ENCODE results near the gene MINDY4. TPM values are rescaled to one million over a fixed set of nuclear protein-coding genes. Genes with fewer than 3 reads are reported as not detected.

Gene MINDY4
- total and polyA plus RNA-seq, 2 of the 4 experiments (the other 2 are of a cell fraction) = 1.8 to 3.6 TPM

DNA sequence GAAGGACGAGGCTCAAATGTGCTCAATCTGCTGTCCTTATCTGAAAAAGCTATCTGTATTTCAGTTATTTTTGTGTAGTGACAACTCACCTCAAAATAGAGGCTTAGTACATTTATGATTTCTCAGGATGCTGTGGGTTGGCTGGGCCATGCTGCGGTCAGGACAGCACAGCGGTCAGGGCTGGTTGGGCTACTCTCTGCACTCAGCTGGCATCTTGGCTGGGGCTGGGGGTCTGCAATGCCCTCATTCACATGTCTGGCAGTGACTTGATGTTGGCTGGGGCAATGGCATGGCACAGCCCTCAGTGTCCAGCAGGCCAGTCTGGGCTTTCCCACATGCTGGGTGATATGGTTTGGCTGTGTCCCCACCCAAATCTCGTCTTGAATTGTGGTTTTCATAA lies 34.9 kb upstream of the MINDY4 start:
- H3K27me3 ChIP-seq (ENCODE audit: control insufficient read depth, insufficient read depth, low read length) = peaks cover 24% of the 10 kb centered on the region
- H2BK5ac ChIP-seq (ENCODE audit: low read depth, low read length, poor library complexity, severe bottlenecking) = no peak overlapping the region
- no peak overlapping the region for H2BK120ac ChIP-seq (ENCODE audit: low read depth, low read length)
- DNase-seq (no peak), ATAC-seq (ENCODE audit: low read depth) (no peak)
- H2AFZ ChIP-seq (replicated peaks; ENCODE audit: low read length, poor library complexity) = no peak overlapping the region
- H3K4me2 ChIP-seq (ENCODE audit: low read depth, low read length) = no peak overlapping the region
- no peak overlapping the region for H2AK5ac ChIP-seq (ENCODE audit: low read depth, low read length)
- dilution Hi-C loops (cut with HindIII; ENCODE audit: low sequenced_read_pairs, unreplicated experiment) = no loop called here
- no peak overlapping the region for H2BK20ac ChIP-seq (ENCODE audit: low read depth, low read length)
- no peak overlapping the region for H4K8ac ChIP-seq (ENCODE audit: low read depth in 2 of 2, low read length in 2 of 2)
- no peak overlapping the region for H2BK15ac ChIP-seq (ENCODE audit: low read depth, low read length)
- BruUV-seq (replicated peaks) = no TSS peak
- 54% methylated on average over 3 of the region's 4 CpGs; no CpG with 5 or more reads in 1 of the 2 experiments for WGBS, 2 experiments (ENCODE audit: extremely low coverage in 2 of 2, insufficient read length in 1 of 2)
- H4K91ac ChIP-seq (ENCODE audit: insufficient read depth, low read depth, low read length) = no peak overlapping the region
- no peak overlapping the region for H4K5ac ChIP-seq (ENCODE audit: low read depth, low read length)
- in situ Hi-C loops (cut with MboI; ENCODE audit: low sequenced_read_pairs) = no loop called here
- no peak overlapping the region for H3K23ac ChIP-seq (ENCODE audit: low read depth, low read length)
- no peak overlapping the region for H3K18ac ChIP-seq (ENCODE audit: low read depth, low read length)
- H3K14ac ChIP-seq (replicated peaks; ENCODE audit: low read depth, low read length) = no peak overlapping the region
- no peak overlapping the region for H3K4me3 ChIP-seq (ENCODE audit: insufficient read depth, low read depth, low read length)
- no peaks in the 10 kb centered on the region for H4K20me1 ChIP-seq (ENCODE audit: insufficient read depth, low read length)
- ChIA-PET CTCF (no interaction called here), POLR2A (ENCODE audit: unreplicated experiment) (no interaction called here)
- H3K4me1 ChIP-seq (ENCODE audit: control insufficient read depth, insufficient read depth, low read length) = no peaks in the 10 kb centered on the region
- no peak overlapping the region for H3K9ac ChIP-seq (ENCODE audit: low read depth, low read length)
- TF ChIP-seq, protein P1, sequence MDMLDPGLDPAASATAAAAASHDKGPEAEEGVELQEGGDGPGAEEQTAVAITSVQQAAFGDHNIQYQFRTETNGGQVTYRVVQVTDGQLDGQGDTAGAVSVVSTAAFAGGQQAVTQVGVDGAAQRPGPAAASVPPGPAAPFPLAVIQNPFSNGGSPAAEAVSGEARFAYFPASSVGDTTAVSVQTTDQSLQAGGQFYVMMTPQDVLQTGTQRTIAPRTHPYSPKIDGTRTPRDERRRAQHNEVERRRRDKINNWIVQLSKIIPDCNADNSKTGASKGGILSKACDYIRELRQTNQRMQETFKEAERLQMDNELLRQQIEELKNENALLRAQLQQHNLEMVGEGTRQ (IDR thresholded peaks at IDR 0.05; ENCODE audit: low read depth, low read length) = no peak
- TF ChIP-seq, protein P2, sequence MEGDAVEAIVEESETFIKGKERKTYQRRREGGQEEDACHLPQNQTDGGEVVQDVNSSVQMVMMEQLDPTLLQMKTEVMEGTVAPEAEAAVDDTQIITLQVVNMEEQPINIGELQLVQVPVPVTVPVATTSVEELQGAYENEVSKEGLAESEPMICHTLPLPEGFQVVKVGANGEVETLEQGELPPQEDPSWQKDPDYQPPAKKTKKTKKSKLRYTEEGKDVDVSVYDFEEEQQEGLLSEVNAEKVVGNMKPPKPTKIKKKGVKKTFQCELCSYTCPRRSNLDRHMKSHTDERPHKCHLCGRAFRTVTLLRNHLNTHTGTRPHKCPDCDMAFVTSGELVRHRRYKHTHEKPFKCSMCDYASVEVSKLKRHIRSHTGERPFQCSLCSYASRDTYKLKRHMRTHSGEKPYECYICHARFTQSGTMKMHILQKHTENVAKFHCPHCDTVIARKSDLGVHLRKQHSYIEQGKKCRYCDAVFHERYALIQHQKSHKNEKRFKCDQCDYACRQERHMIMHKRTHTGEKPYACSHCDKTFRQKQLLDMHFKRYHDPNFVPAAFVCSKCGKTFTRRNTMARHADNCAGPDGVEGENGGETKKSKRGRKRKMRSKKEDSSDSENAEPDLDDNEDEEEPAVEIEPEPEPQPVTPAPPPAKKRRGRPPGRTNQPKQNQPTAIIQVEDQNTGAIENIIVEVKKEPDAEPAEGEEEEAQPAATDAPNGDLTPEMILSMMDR (conservative IDR thresholded peaks at IDR 0.05; ENCODE audit: low read depth, low read length) = no peak
- TF ChIP-seq MXI1 (IDR thresholded peaks at IDR 0.05; ENCODE audit: borderline replicate concordance, low read depth, low read length) = no peak
- TF ChIP-seq RCOR1 (IDR thresholded peaks at IDR 0.05; ENCODE audit: insufficient replicate concordance, low read length) = no peak
- no peak for TF ChIP-seq NFE2L2 (IDR thresholded peaks at IDR 0.05; ENCODE audit: low read depth, low read length)
- no peak for TF ChIP-seq CHD1 (IDR thresholded peaks at IDR 0.05; ENCODE audit: low read depth, low read length)
- TF ChIP-seq POLR2A (IDR thresholded peaks at IDR 0.05; ENCODE audit: low read depth, low read length) = no peak
- TF ChIP-seq RAD21 (IDR thresholded peaks at IDR 0.05; ENCODE audit: low read length) = no peak
- no peak for TF ChIP-seq BHLHE40 (IDR thresholded peaks at IDR 0.05; ENCODE audit: low read depth, low read length)
- no peak for TF ChIP-seq FOS (IDR thresholded peaks at IDR 0.05; ENCODE audit: low read depth, low read length)
- TF ChIP-seq MAZ (IDR thresholded peaks at IDR 0.05; ENCODE audit: borderline replicate concordance, low read depth, low read length) = no peak
- no peak for TF ChIP-seq RFX5 (IDR thresholded peaks at IDR 0.05; ENCODE audit: low read depth, low read length)
- no peak for TF ChIP-seq SMC3 (IDR thresholded peaks at IDR 0.05; ENCODE audit: low read depth, low read length)
- TF ChIP-seq, protein P3, sequence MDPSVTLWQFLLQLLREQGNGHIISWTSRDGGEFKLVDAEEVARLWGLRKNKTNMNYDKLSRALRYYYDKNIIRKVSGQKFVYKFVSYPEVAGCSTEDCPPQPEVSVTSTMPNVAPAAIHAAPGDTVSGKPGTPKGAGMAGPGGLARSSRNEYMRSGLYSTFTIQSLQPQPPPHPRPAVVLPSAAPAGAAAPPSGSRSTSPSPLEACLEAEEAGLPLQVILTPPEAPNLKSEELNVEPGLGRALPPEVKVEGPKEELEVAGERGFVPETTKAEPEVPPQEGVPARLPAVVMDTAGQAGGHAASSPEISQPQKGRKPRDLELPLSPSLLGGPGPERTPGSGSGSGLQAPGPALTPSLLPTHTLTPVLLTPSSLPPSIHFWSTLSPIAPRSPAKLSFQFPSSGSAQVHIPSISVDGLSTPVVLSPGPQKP (IDR thresholded peaks at IDR 0.05; ENCODE audit: borderline replicate concordance, low read depth, low read length) = no peak
- TF ChIP-seq CEBPB (IDR thresholded peaks at IDR 0.05; ENCODE audit: low read depth, low read length) = no peak
- no peaks in the 10 kb centered on the region for H3K9me1 ChIP-seq (ENCODE audit: insufficient read depth, low read length)
- no peak overlapping the region for H3K56ac ChIP-seq (ENCODE audit: extremely low read depth, insufficient read depth, low read length)
- no peak overlapping the region for H2AK9ac ChIP-seq (replicated peaks; ENCODE audit: low read depth, low read length, poor library complexity)
- intact Hi-C loops (cut with micrococcal nuclease) = no loop called here
- H3K79me1 ChIP-seq (ENCODE audit: low read depth in 1 of 2, low read length in 2 of 2) = no peaks in the 10 kb centered on the region
- no peaks in the 10 kb centered on the region; the same call in 1 of the 2 replicates for H3K9me3 ChIP-seq (ENCODE audit: control insufficient read depth, insufficient read depth, low read length)
- no peak overlapping the region for H3K4ac ChIP-seq (ENCODE audit: low read depth, low read length)
- no peak overlapping the region for H3K27ac ChIP-seq (ENCODE audit: insufficient read depth, low read length)
- H3K36me3 ChIP-seq (ENCODE audit: control insufficient read depth, insufficient read depth, low read length) = no peaks in the 10 kb centered on the region

Measured in IMR-90 (cell line).